ENCODE results near the gene HIP1R.

HIP1R gene

DNA sequence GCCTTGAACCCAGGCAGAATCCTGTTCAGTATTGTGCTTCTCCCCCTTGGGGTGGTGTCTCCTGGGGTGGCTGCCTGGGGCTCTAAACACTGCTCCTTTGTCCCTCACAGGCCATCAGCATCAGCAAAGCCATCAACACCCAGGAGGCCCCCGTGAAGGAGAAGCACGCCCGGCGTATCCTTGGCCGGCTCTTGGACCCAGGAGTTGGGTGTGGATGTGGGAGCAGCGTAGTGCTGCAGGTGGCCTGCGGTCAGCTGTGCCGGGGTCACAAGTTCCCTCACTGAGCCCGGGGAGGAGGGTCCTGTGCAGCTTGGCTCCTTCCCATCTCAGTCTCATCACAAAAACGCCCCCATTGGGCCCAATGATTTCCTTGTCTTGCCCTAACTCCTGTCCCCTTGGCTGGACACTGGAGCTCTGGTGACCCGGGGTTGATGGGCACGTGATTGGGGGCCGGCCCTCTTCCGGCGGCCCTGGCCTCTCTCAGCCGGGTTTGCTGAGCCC, 12.7 kb downstream of the HIP1R start:
- no peak for DNase-seq

DNA sequence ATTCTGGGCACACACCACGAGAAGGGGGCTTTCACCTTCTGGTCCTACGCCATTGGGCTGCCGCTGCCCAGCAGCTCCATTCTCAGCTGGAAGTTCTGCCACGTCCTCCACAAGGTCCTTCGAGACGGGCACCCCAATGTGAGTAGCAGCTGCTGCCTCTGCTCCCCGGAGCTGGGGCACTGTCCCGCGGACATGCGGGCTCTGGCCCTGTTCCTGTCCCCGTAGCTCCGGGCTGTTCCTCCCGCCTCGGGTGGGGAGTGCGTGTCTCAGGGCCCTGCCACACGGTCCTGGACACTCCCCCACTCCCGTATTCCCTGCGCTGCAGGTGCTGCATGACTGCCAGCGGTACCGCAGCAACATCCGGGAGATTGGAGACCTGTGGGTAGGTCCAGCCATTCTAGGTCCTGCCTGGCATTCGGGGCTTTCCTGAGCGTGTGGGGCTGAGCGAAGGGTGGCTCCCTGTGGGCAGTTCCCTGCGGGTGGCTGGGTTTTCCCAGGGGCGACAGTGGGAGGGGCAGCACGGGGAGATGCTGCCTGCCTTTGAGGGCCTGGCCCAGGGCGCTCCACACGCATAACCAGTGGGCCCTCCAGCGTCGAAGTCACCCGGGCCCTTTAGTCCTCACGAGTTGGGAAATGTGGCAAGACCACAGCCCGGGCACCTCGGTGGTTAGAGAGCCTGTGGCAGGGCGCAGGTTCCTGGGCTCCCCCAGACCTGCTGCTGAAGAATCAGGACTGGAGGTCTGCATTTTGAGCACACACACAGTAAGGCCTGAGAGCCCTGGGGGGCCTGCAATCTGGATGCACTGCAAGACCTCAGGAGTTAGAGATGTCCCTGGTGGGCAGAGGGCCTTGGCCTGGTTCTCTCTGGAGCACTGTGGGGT, 13.5 kb downstream of the HIP1R start:
- DNase-seq = no peak

- no peak for DNase-seq
Observed at GRCh38 chr12:122849352-122850047, 14.2 kb downstream of the HIP1R start.

GRCh38 chr12:122850048-122850445, 14.8 kb downstream of the HIP1R start:
- DNase-seq = no peak

- no peak for DNase-seq
Observed at GRCh38 chr12:122850695-122851350, 15.6 kb downstream of the HIP1R start.

- DNase-seq = no peak
Observed at GRCh38 chr12:122851820-122852219, 16.6 kb downstream of the HIP1R start.

DNA sequence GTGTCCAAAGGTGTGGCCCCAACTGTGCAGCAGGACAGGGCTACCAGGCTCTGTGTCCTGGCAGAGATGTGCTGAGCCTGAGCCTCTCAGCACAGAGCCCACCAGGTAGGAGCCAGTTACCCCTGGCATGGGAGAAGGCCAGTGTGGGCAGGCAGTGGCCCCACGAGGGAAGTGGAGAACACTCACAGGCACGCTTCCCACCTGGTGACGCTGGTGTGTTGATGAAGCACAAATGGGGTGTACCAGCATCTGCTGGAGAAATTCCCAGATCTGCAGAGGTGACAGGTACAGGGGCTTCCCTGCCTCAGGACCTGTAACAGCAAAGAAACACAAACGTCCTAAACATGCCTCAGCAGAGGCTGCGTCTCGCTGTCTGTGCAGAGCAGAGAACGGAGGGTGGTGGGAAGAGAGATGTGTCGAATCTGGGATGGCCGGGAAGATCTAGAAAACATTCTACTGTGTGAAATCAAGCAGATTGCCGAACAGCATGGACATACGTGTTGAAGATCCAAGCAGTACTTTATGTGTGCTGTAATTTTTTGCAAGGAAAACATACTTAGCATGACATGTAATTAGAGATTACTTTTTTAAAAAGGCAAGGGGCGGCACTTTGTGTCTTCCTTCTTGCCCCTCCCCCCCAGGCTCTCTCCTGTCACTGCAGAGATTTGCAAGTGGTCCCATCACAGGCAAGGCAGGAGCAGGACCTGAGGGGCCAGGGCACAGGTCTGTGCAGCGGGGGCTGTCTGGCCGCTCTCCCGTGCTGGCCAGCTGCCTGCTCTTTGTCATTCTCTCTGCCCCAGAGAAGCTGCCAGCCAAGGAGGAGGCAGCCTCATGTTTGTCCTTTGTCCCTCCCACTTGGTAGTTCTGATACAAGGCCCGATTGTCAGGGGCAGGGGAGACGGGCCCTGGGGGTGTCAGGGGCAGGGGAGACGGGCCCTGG, 17.3 kb downstream of the HIP1R start:
- no peak for DNase-seq

GRCh38 chr12:122853582-122854245, 18.5 kb downstream of the HIP1R start:
- no peak for DNase-seq

- no peak for DNase-seq
Observed at GRCh38 chr12:122854554-122854953, 19.3 kb downstream of the HIP1R start.

GRCh38 chr12:122855071-122855829, 20.0 kb downstream of the HIP1R start:
- no peak for DNase-seq

GRCh38 chr12:122855928-122856831, 20.9 kb downstream of the HIP1R start:
- peak; percentile 64 for DNase-seq

DNA sequence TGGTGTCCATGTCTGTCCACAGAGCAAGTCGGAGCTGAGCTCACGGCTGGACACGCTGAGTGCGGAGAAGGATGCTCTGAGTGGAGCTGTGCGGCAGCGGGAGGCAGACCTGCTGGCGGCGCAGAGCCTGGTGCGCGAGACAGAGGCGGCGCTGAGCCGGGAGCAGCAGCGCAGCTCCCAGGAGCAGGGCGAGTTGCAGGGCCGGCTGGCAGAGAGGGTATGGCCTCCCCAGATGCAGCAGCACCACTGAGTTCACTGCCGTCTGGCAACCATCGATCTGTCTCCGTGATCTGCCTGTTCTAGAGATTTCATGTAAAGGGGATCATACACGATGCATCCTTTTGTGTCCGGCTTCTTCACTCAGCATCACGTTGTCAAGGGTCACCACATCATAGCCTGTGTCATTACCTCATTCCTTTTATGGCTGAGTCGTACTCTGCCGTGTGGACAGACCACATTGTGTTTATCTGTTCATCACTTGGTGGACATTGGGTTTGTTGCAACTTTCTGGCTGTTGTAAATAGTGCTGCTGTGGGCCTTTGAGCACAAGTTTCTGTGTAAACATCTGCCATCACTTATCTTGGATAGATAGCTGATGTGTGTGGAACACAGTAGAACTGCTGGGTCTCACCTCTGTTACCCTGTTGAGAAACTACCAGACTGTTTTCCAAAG, 21.9 kb downstream of the HIP1R start:
- no peak for DNase-seq

DNA sequence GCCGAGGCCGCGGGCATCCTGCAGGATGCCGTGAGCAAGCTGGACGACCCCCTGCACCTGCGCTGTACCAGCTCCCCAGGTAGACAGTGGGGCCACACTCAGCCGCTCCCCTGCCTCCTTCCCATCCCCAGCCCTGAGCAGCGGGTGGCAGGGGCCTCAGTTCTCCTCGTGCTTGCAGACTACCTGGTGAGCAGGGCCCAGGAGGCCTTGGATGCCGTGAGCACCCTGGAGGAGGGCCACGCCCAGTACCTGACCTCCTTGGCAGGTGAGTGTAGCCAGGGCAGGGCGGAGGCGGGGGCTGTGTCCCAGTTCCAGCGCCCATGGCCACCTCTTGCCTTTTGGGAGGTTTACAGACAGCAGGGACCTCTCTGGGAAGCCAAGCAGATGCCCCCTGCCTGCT, 22.9 kb downstream of the HIP1R start:
- DNase-seq = no peak

- no peak for DNase-seq
Observed at GRCh38 chr12:122858591-122859302, 23.5 kb downstream of the HIP1R start.

DNA sequence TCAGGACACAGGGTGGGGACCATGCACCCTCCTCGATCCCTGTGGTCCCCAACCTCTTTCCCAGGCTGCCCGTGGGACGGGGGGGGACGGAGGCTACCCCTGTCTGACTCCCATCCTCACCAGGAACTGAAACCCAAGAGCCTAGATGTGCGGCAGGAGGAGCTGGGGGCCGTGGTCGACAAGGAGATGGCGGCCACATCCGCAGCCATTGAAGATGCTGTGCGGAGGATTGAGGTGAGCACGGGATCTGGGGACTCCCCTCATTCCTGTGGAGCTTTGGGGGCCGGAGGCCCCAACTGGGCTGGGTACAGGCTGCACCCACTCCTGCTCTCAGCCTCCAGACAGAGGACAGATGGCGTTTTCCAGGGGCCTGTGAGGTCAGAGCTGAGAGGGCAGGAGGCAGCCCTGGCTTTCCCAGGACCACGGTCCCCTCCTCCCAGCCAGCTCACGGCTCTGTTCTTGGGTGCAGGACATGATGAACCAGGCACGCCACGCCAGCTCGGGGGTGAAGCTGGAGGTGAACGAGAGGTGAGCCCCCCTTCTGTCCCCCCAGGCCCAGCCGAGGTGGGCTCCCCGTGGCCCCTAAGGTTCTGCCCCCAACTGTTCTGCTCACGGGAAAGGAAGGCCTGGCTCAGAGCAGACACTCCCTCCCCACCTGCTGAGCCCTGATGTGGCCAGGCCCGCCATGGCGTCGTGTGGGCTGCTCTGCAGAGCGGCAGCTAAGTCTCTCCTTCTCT, 24.2 kb downstream of the HIP1R start:
- no peak for DNase-seq

- peak; percentile 55 for DNase-seq
Observed at GRCh38 chr12:122860040-122860853, 25.0 kb downstream of the HIP1R start.

All from NCI-H2171 (cell line).